ENCODE data around the gene ITGB3.

Gene ITGB3

DNA sequence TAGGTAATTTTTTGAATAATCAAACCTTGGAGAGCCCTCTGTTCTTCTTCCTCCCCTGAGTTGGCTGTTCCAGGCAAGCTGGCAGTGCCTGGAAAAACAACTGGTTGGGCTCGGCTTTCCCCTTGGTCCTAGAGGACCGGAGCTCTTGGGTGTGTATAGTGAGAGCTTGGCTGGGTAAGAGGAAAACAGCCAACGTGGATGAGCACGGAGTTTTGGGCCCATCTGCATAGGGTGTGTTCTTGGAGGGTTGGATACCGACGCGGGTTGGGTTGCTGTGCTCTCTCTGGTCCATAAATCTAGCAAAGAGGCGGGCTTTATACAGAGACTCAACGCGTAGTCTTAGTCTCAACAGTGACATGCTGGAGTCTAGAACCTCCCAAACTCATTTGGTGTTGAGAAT, 23.2 kb downstream of the ITGB3 start:
- TF ChIP-seq EP300 (IDR thresholded peaks at IDR 0.05; ENCODE audit: borderline replicate concordance) (no peak), CEBPB (IDR thresholded peaks at IDR 0.05) (no peak), TCF12 (IDR thresholded peaks at IDR 0.05; ENCODE audit: low read depth) (0 out of 2 replicates have a peak, but pooled peaks have one; percentile 18), NFIC (IDR thresholded peaks at IDR 0.05) (no peak), YY1 (IDR thresholded peaks at IDR 0.05; ENCODE audit: low read depth) (no peak), EGR1 (IDR thresholded peaks at IDR 0.05) (no peak)

DNA sequence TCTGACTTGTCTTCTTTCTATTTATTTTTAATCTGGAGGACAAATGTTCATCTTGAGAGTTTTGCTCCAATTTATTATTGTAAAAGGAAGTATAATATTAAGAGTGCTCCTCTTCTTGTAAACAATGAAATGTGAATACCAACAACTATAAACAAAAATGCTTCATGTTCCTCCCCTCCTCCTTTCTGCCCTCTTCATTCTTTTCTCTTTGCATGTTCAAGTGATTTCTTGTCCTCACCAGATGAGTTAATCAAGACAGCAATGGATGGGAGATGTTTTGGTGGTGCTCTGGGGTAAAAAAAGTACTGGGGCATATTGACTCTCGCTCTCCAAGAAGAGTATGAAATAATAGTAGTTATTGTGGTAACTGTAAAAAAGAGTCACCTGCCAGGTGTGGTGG, 24.3 kb downstream of the ITGB3 start:
- no peak for TF ChIP-seq CEBPB (IDR thresholded peaks at IDR 0.05)
- TF ChIP-seq, protein P1, sequence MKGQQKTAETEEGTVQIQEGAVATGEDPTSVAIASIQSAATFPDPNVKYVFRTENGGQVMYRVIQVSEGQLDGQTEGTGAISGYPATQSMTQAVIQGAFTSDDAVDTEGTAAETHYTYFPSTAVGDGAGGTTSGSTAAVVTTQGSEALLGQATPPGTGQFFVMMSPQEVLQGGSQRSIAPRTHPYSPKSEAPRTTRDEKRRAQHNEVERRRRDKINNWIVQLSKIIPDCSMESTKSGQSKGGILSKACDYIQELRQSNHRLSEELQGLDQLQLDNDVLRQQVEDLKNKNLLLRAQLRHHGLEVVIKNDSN (IDR thresholded peaks at IDR 0.05), result no peak
- no peak for TF ChIP-seq NFIC (IDR thresholded peaks at IDR 0.05)
- no peak for TF ChIP-seq RAD21 (IDR thresholded peaks at IDR 0.05; ENCODE audit: low read depth)
- no peak for TF ChIP-seq FOXM1 (IDR thresholded peaks at IDR 0.05; ENCODE audit: borderline replicate concordance, low read depth)
- TF ChIP-seq EP300 (IDR thresholded peaks at IDR 0.05; ENCODE audit: borderline replicate concordance), result no peak
- TF ChIP-seq YY1 (IDR thresholded peaks at IDR 0.05; ENCODE audit: low read depth), result no peak
- TF ChIP-seq TCF12 (IDR thresholded peaks at IDR 0.05; ENCODE audit: low read depth), result no peak
- TF ChIP-seq, protein P2, sequence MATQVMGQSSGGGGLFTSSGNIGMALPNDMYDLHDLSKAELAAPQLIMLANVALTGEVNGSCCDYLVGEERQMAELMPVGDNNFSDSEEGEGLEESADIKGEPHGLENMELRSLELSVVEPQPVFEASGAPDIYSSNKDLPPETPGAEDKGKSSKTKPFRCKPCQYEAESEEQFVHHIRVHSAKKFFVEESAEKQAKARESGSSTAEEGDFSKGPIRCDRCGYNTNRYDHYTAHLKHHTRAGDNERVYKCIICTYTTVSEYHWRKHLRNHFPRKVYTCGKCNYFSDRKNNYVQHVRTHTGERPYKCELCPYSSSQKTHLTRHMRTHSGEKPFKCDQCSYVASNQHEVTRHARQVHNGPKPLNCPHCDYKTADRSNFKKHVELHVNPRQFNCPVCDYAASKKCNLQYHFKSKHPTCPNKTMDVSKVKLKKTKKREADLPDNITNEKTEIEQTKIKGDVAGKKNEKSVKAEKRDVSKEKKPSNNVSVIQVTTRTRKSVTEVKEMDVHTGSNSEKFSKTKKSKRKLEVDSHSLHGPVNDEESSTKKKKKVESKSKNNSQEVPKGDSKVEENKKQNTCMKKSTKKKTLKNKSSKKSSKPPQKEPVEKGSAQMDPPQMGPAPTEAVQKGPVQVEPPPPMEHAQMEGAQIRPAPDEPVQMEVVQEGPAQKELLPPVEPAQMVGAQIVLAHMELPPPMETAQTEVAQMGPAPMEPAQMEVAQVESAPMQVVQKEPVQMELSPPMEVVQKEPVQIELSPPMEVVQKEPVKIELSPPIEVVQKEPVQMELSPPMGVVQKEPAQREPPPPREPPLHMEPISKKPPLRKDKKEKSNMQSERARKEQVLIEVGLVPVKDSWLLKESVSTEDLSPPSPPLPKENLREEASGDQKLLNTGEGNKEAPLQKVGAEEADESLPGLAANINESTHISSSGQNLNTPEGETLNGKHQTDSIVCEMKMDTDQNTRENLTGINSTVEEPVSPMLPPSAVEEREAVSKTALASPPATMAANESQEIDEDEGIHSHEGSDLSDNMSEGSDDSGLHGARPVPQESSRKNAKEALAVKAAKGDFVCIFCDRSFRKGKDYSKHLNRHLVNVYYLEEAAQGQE (IDR thresholded peaks at IDR 0.05; ENCODE audit: low read depth), result no peak
- no peak for TF ChIP-seq ZBTB7A (IDR thresholded peaks at IDR 0.05; ENCODE audit: low read depth)
- no peak for TF ChIP-seq CREB1 (IDR thresholded peaks at IDR 0.05; ENCODE audit: low read depth)
- TF ChIP-seq TAF1 (IDR thresholded peaks at IDR 0.05; ENCODE audit: low read depth), result no peak
- TF ChIP-seq, protein P3, sequence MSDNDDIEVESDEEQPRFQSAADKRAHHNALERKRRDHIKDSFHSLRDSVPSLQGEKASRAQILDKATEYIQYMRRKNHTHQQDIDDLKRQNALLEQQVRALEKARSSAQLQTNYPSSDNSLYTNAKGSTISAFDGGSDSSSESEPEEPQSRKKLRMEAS (IDR thresholded peaks at IDR 0.05), result no peak
- TF ChIP-seq EGR1 (IDR thresholded peaks at IDR 0.05), result no peak
- no peak for TF ChIP-seq TEAD4 (IDR thresholded peaks at IDR 0.05)

DNA sequence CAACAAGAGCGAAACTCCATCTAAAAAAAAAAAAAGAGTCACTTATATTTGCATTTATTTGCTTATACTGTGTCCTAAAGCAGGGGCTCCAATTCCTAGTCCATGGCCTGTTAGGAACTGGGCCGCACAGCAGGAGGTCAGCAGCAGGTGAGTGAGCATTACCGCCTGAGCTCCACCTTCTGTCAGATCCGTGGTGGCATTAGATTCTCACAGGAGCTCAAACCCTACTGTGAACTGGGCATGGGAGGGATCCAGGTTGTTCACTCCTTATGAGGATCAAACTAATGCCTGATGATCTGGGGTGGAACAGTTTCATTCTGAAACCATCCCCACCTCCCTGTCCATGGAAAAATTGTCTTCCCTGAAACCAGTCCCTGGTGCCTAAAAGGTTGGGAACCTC, 24.9 kb downstream of the ITGB3 start:
- TF ChIP-seq RAD21 (IDR thresholded peaks at IDR 0.05; ENCODE audit: low read depth), result peak; percentile 39; the same call in 1 of the 2 replicates
- TF ChIP-seq, protein P1 (IDR thresholded peaks at IDR 0.05), result no peak
- no peak for TF ChIP-seq FOXM1 (IDR thresholded peaks at IDR 0.05; ENCODE audit: borderline replicate concordance, low read depth)
- peak; percentile 27; the same call in 1 of the 2 replicates for TF ChIP-seq TAF1 (IDR thresholded peaks at IDR 0.05; ENCODE audit: low read depth)
- no peak for TF ChIP-seq YY1 (IDR thresholded peaks at IDR 0.05; ENCODE audit: low read depth)
- TF ChIP-seq EP300 (IDR thresholded peaks at IDR 0.05; ENCODE audit: borderline replicate concordance), result no peak

DNA sequence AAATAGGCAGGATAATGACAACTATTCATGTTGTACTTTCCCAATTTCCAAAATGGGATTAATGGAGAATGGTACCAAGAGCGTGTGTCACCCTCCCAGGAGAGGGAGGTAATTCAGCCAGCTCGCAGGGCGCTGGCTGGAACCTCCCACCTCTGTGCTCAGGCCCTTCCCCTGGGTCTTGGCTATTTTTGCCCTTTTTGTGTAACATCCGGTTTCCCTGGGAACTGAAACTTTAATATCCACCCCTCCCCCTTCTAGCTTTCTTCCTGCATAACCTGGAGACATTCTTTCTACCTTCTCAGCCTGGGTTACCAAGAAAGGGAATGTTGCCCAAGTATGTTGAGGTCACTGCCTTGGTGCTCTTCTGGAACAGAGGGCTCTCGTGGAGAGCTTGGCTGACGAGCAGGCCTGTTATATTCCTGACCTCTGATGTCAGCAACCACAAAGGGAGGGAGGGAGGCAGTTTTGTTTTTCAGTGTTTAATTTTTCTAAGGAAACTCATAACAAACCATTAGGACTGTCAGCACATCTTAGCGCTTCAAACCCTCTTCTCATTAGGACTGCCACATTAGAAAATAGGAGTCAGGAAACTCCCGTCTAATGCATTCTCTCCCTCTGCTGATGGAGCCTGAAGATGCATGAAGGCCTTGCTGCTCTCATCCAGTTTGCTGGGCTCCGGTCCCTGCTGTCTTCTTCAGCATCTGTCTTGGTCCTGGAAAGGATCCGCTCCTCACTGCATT, 25.6 kb downstream of the ITGB3 start:
- TF ChIP-seq NFIC (IDR thresholded peaks at IDR 0.05) (peak; percentile 87), FOXM1 (IDR thresholded peaks at IDR 0.05; ENCODE audit: borderline replicate concordance, low read depth) (peak; percentile 98), YY1 (IDR thresholded peaks at IDR 0.05; ENCODE audit: low read depth) (peak; percentile 35; the same call in 1 of the 2 replicates), TEAD4 (IDR thresholded peaks at IDR 0.05) (peak; percentile 97), CEBPB (IDR thresholded peaks at IDR 0.05) (peak; percentile 79), TCF12 (IDR thresholded peaks at IDR 0.05; ENCODE audit: low read depth) (peak; percentile 95), TAF1 (IDR thresholded peaks at IDR 0.05; ENCODE audit: low read depth) (no peak; the same call in 1 of the 2 replicates), ZBTB7A (IDR thresholded peaks at IDR 0.05; ENCODE audit: low read depth) (no peak), EP300 (IDR thresholded peaks at IDR 0.05; ENCODE audit: borderline replicate concordance) (peak; percentile 99), RAD21 (IDR thresholded peaks at IDR 0.05; ENCODE audit: low read depth) (peak; percentile 20), CREB1 (IDR thresholded peaks at IDR 0.05; ENCODE audit: low read depth) (peak; percentile 45; the same call in 1 of the 2 replicates), EGR1 (IDR thresholded peaks at IDR 0.05) (no peak)
- TF ChIP-seq, protein P2 (IDR thresholded peaks at IDR 0.05; ENCODE audit: low read depth), result no peak
- TF ChIP-seq, protein P3 (IDR thresholded peaks at IDR 0.05), result peak; percentile 77
- TF ChIP-seq, protein P1 (IDR thresholded peaks at IDR 0.05), result peak; percentile 27; the same call in 1 of the 2 replicates
